Measurements from ENCODE around the gene NAMPT.
"Not testable (repeated sequence)": the region's sequence is repeated elsewhere in the genome, so short reads cannot be mapped to it uniquely, and the experiment has no call there.

The NAMPT gene

DNA sequence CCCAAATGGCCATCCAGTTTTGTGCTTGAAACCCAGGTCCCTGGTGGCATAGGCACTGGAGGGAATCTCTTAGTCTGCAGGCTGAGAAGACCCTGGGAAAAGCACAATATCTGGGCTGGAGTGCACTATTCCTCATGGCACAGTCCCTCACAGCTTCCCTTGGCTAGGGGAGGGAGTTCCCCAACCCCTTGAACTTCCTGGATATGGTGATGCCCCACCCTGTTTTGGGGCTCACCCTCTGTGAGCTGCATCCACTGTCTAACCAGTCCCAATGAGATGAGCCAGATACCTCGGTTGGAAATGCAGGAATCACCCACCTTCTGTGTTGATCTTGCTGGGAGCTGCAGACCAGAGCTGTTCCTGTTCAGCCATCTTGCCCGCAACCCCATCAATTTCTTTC, 19.8 kb upstream of the NAMPT start:
- no peak for DNase-seq (ENCODE audit: low read depth in 2 of 2)

DNA sequence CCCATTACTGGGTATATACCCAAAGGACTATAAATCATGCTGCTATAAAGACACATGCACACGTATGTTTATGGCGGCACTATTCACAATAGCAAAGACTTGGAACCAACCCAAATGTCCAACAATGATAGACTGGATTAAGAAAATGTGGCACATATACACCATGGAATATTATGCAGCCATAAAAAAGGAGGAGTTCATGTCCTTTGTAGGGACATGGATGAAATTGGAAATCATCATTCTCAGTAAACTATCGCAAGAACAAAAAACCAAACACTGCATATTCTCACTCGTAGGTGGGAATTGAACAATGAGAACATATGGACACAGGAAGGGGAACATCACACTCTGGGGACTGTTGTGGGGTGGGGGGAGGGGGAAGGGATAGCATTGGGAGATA, 13.8 kb upstream of the NAMPT start:
- not testable (repeated sequence) for DNase-seq (ENCODE audit: low read depth in 2 of 2)

DNA sequence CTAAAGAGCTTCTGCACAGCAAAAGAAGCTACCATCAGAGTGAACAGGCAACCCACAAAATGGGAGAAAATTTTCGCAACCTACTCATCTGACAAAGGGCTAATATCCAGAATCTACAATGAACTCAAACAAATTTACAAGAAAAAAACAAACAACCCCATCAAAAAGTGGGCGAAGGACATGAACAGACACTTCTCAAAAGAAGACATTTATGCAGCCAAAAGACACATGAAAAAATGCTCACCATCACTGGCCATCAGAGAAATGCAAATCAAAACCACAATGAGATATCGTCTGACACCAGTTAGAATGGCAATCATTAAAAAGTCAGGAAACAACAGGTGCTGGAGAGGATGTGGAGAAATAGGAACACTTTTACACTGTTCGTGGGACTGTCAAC, 13.4 kb upstream of the NAMPT start:
- DNase-seq (ENCODE audit: low read depth in 2 of 2), result not testable (repeated sequence)

DNA sequence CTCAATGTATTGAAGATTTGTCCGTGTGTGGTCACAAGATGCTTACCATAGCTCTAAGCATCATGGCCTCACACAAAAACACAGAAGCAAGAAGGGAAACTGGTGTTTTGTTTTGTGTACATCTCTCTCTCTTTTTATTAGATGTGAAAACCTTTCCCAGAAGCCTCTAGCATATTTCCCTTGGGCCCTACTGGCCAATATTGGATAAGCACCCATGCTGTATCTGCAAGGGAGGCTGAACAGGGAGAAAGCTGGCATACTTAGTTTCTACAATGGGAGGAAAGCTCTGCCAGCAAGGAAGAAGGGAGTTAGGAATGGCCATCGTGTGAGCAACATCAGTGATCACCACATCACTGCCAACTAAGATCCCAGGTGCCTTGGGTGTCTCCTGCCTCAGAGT, 9.6 kb upstream of the NAMPT start:
- no peak for DNase-seq (ENCODE audit: low read depth in 2 of 2)

DNA sequence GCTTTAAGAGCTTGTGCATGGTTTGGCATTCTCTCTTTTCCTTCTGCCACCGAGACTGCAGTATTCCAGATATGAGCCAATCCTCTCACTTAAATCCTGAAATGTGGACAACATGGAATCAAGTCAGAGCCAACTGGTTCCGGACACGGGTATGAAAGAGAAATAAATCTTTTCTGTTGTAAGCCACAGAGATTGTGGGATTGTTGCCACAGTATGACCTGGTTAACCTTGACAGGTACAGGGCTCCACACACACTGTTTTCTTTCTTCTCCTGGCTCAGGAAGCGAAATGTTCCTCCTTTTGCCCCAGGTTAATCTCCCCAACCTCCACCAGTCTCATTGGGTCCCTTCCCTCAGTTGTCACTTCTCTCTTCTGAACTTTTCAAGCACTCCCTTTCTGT, 6.5 kb upstream of the NAMPT start:
- no peak for DNase-seq (ENCODE audit: low read depth in 2 of 2)

DNA sequence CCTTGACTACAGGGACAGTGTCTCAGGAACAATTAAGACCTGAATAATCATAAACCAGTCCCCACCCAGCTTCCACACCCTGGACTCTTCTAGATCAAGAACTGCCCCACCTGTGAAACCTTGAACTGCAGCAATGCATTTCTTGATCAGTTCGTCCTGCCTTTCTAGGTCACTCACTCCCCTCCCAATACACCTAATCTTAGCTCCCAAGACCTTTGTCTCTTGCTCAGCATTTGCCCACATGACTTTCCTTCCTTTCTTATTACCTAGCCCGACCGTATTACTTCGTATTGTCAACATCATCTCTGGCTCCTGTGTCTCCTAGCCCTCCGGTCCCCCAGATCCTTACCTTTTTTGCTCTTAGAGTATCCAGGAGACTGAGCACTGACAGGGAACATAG, 5.5 kb upstream of the NAMPT start:
- DNase-seq (ENCODE audit: low read depth in 2 of 2), result no peak

DNA sequence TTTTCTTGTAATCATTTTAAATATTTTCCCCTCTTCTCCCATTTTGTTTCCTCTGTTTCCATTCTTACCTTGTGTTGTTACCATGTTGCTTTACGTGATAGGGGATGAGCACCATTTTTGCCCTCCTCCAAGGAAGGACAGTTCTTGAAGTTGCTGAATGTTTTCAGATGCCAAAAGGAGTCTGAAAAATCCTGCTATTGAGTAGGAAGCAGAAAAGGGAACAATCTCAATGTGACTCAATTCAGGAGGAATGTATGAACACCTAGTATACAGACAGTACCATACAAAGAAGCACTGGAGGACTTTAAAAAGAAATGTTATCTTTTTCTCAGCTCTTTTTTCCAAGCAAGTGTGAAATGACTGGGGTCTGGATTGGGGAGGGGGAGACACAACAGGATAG, 5.1 kb upstream of the NAMPT start:
- DNase-seq (ENCODE audit: low read depth in 2 of 2), result no peak

DNA sequence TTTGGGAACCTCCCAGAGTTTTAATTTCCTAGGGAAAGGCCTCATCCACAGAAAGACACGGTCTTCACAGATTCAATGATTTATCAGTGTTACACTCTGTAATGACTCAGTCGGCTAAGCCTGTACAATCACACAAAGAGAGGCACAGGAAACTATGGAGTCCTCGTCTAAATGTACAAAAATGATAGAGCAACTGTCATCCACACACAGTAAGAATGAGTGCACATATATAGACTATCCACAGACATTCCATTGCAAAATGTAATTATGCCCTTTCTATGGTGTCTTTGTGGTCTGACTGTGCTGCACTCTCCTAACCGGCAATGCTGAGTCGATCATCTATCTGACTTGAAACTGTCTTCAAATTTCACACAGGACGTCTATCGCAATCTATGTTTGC, 3.5 kb upstream of the NAMPT start:
- no peak for DNase-seq (ENCODE audit: low read depth in 2 of 2)

DNA sequence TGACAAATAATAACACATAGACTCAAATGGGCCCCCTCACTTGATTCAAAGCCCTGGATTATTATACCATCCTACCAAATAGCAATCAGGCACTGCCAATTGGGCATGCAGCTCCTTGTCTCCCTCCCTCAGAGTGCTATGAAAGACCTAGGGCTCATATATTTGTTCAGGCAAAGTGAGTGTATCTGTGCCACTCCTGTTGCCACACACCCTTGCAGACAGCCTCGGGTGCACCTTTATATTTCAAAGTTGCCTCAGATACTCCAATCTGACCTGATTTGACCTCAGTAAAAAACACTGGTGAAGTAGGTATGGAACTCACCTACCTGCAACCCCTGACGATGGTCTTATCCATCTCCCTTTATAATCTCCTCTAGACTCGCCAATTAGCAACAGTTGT, 3.0 kb upstream of the NAMPT start:
- DNase-seq (ENCODE audit: low read depth in 2 of 2), result no peak

DNA sequence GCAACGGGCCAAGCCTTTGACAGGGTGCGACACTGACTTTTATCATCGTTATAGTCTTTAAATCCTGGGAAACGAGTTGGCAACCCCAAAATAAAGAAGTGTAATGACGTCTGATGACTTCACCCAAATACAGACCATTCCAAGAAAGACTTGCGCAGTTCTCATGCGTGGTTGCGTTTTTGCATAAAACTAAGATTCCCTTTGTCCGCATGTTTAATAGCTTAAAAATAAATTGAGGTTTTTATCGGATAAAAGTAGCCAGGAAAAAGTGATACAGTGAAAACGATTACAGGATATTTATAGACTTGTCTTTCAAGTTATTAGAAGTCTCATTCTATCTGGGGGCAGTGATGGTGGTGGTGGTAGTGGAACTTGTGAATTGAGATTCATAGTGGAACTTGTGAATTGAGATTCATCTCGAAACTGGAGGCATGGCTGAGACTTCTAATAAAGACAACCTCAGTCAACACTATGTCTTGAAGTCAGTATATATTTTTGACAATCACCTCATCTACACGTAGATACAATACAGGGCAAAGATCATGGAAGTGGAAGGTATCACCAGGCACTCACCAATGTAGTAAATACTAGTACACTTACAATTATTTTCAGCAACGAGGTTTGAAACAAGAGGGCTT, 1.2 kb upstream of the NAMPT start:
- peak; percentile 14 to 46 for DNase-seq (ENCODE audit: low read depth in 2 of 2)

DNA sequence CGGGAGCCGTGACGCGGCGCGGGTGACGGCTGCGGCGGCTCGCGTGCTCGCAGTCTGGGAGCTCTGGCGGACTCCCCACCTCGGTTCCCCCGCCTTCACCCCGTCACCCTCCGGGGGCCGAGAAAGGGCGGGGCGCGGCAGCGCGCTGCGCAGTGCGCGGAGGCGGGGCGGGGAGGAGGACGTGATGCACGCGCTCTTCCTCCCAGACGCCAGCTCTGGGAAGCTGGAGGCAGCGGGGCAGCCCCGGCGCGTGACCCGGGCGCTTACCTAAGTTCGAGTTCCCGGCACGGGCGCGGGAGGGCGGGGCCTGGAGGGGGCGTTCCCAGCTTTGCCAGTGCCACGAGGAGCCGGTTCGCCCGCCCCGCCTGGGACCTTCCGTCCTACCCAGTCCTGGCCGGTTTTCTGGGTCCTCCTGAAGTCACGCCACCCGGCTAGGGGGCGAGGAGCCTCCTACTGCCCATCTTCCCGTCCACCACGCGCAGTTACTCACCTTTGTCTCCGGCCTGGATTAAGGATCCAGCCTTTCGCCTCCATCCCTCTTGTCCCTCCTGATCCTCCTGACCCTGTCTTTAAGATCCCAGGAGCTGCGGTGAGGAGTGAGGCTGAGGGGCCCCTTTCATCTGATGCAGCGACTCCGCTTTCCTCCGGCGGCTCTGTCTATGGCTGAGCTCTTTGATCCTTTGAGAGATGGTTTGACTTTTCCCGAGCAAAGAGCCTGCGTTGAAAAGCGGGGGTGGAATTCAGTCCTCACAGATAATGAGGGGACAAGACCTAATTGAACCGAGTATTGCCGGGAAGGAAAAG, 470 bp upstream of the NAMPT start:
- DNase-seq (ENCODE audit: low read depth in 2 of 2), result peak; percentile 99

DNA sequence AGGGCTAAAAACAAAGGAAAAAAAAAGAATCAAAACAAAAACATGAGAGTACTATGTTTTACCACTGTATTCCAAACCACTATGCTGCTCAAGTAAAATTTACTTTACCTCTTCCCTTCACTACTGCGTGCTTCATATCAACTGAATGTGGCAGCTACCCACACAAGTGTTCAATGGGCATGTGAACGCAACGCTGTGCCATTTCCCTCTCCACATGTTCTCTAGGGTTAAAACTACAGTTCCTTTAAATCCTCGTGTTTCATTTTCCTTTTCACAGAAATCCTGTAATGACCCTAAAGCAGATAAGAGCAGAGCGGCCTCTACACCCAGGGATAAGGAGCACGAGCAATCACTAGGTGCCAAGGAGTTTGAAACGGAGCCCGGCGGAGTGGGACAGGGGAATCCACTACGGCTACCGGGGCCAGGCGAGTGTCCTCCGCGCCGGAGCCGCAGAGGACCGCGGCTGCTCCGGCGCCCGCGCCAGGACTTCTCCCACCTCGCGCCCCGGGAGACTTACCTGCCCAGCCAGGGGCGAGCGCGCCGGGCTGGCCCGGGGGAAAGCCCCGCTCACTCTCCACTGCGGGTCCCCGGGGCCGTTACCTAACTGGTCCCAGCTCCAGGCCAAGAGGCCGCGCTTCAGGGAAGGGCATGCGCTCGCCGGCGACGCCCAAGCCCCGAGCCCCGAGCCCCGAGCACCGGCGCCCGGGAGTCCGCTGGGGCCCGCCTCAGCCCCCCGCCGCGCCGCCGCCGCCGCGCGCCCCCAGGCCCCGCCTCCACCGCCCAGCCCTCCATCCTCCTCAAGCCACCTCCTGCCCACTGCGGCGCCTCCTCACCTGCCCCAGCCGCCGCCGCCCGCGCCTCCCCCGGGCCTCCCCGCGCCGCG, 711 bp downstream of the NAMPT start:
- DNase-seq (ENCODE audit: low read depth in 2 of 2), result peak; percentile 29 to 36

DNA sequence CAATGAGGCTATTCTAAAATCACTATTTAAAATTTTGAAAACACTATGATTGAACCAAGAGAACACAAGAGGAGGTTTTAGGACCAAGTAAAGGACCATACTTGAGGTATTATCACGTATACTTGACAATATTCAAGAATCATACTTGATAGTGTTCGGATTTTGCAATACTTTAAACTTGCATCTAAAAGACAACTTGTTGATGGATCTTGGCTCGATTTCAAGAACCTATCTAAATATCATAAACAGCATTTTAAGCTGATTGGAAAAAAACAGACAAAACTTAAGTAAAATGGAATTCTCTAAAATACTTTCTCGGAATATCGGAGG, 1.3 kb downstream of the NAMPT start:
- no peak for DNase-seq (ENCODE audit: low read depth in 2 of 2)

DNA sequence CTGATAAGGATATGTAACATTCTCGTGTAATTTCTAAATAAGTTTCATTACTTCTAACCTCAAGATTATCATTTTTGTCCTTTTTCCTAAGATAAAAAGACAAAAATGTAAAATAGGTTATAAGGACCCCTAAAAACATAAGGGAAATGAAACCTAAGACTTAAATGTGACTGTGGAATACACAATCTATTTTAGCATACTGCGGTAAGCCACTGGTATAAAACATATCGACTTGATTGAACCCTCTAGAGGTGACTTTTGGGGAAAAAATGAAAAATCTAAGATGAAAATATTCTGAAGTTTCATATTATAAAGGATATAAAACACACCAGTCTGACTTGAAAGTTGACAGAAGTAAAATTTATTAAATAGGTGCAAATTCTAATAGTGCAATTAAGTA, 1.9 kb downstream of the NAMPT start:
- no peak for DNase-seq (ENCODE audit: low read depth in 2 of 2)

DNA sequence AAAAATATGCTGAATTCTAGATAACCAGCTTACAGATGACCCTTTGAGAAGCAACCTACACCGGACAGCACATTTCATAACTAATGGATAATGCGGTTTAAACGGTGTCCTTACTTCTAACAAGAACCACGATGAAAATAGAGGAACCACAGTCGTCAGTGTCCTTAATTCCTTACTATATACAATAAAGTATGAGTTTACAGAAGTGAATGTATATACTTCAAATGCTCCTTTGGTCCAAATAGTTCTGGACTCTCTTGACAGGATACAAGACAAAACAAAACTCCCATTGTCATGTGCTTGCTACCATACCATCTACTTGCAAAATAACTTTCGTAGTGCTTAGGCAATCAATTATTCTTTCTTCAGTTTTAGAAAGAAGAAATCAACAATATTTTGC, 2.4 kb downstream of the NAMPT start:
- no peak for DNase-seq (ENCODE audit: low read depth in 2 of 2)

DNA sequence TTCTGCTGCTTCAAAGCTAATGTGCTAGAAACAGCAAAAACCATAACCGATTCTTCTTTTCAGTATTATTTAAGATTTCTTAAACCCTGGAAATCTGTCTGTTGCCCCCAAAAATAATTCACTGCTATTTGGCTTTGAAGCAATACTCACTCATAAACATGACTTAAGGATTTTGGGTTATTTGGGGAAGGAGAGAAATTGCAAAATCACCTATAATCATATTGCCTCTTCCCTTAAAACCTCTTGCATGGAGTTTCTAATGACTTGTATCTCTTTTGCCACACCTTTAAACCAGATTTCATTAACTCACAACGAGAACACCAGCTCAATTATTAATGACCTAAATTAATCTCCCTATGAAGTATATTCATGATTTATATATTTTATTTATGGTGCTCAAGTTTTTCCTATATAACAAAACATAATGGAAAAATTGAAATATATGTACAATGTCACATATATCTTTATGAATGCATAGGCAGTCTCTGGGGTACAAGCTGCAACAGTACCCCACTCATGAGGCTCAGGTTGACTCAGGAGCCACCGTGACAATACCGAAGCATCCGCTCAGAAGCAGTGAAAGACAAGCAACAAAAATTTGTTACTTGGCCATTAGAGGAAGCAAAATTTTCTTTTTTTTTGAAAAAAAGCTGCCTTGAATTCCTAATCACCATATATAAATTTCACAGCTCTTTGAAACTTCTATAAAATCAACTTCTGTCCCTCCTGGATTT, 3.0 kb downstream of the NAMPT start:
- no peak for DNase-seq (ENCODE audit: low read depth in 2 of 2)

DNA sequence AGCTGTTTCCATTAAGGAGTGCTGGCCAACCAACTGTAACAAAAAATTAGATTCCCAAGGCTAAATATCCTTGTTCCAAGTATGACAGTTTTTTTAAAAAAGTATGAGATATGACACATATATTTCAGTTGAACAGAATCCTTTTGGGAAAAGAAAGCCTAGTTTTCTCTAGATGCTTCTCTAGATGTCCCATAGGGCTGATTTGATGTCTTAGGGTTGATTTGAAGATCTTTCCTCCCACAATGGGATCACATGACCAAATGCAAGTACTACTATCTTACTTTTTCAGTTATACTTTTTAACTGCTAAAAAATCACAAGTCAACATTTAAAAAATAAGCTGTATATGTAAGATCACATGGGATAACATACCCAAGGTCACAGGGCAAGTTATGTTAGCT, 3.7 kb downstream of the NAMPT start:
- no peak for DNase-seq (ENCODE audit: low read depth in 2 of 2)

DNA sequence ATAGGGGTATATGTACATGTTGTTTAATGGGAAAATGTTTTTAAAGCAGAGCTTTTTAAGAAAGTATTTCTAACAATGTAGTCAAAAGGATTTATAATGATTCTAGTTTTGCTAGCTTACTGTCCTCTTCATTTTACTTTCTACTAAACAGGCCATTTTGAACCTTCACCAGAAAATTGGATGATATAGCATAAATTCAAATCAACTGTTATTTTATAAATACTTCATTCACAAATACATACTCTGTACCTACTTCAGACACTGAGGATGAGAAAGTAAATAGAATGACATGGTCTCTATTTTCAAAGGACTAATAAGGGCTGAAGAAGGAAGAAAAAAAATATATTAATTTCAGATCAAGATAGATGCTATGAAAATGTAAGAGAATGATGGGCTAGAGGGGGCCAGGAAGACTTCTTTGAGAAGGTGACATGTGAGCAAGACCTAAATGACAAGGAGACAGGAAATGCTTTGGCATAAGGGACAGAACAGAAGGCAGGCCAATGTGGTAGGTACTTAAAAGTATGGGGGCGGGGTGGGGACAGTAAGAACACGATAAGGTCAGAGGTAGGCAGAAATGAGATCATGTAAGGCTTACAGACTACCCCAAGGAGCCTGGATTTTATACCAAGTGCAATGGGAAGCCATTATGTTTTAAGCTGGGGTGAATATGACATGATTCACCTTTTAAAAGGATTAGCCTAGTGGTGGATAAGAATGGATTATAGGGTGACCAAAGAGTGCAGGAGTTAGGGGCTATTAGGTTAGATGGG, 5.2 kb downstream of the NAMPT start:
- DNase-seq (ENCODE audit: low read depth in 2 of 2), result peak in 1 of 2 donors; percentile 13

DNA sequence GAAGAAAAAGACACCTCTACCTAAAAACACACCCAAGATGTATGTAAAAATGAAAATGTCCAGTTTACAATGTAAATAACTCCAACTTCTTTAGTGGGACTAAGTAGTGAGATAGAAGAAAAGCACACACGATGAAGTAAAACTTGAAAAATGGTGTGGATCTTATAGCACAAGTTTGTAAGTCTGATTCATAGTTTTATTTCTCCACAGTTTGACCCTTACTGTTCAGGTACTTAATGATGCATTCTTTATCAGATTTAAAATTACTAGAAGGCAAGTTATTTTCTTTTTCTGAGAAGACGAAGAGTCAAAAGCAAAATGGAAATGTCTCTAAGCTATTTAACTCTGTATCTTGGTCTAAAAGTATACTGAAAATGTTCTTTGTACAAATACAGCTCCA, 6.1 kb downstream of the NAMPT start:
- DNase-seq (ENCODE audit: low read depth in 2 of 2), result no peak

DNA sequence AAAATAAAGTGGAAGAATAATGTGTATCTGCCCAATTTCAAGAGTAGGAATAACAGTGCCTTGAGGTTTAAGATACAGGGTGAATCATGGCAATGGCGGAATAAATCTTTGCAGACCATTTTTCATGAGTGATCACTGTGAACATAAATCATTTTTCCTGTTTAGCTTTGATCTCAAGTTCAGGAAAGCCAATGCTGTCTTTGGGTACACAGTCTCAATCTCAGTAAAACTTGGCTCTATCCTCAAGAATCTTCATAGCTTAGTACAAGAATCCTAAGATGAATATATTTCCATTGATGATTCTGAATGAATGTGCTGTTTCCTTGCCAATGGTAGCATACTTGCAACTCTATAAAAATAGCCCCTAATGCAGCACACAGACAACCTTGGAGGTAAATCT, 6.8 kb downstream of the NAMPT start:
- no peak for DNase-seq (ENCODE audit: low read depth in 2 of 2)

DNA sequence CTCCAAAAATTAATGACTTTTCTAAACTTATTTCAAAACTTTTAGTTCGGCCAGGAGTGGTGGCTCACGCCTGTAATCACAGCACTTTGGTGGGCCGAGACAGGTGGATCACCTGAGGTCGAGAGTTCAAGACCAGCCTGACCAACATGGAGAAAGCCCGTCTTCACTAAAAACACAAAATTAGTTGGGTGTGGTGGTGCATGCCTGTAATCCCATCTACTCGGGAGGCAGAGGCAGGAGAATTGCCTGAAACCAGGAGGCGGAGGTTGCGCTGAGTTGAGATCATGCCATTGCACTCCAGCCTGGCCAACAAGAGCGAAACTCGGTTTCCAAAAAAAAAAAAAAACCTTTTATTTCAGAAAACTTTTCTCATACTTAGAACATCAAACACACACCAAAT, 8.3 kb downstream of the NAMPT start:
- no peak for DNase-seq (ENCODE audit: low read depth in 2 of 2)

Data from activated CD4-positive, alpha-beta T cell treated with anti-CD3 and anti-CD28 coated beads for 24 hours (primary cell).